Measurements from ENCODE around the gene PNCK. TPM values are rescaled to one million over a fixed set of nuclear protein-coding genes. Genes with fewer than 3 reads are reported as not detected.

Gene PNCK
- total and polyA plus RNA-seq, 2 of the 13 experiments (the other 11 are each of a cell fraction or from before 2014, with no cell fraction given): 33.1 TPM; not detected in 1

- Histone ChIP-seq H3K79me2 (ENCODE audit: insufficient read depth, low read length) (peaks cover 52% of the 10 kb centered on the region), H3K4me1 (ENCODE audit: insufficient read depth, low read length) (peaks cover 51% of the 10 kb centered on the region), H3K27ac (ENCODE audit: extremely low read length, insufficient read depth, low read length) (peak overlapping the region; percentile 81), H4K20me1 (ENCODE audit: insufficient read depth, low read length) (peaks cover 8% of the 10 kb centered on the region; the same call in 1 of the 2 replicates), H3K4me2 (ENCODE audit: low read depth, low read length) (peak overlapping the region; percentile 84), H3K36me3 (replicated peaks in 1 of 2; ENCODE audit: control insufficient read depth in 1 of 2, insufficient read depth in 2 of 2, low read length in 2 of 2) (no peaks in the 10 kb centered on the region; a peak in 1 of 5 replicates), H3K27me3 (ENCODE audit: control insufficient read depth in 1 of 2, insufficient read depth in 2 of 2, low read length in 2 of 2) (no peaks in the 10 kb centered on the region; a peak in 1 of 5 replicates), H2AFZ (ENCODE audit: low read length) (no peak overlapping the region), H3K4me3 (replicated peaks in 1 of 3; ENCODE audit: insufficient read depth in 1 of 3, low read depth in 2 of 3, low read length in 3 of 3) (peak overlapping the region; percentile 39 to 73 (median 61)), H3K9ac (ENCODE audit: insufficient read depth, low read depth, low read length) (peak overlapping the region; percentile 65), H3K9me3 (ENCODE audit: low read length) (no peaks in the 10 kb centered on the region)
- intact Hi-C loops (cut with micrococcal nuclease; ENCODE audit: unreplicated experiment) (loop anchor here (2.0 kb wide), 1 partner anchor 22 kb away; no protein-coding TSS in a partner anchor), in situ Hi-C loops (cut with HindIII; ENCODE audit: extremely low pct_ligation_motif_present, low pct_unique_long_range_greater_than_20kb) (loop anchor here (5.0 kb wide), 1 partner anchor 32 kb away; no protein-coding TSS in a partner anchor)
- WGBS (ENCODE audit: low lambda C conversion rate): 0% methylated on average over 6 of the region's 46 CpGs
- ChIA-PET CTCF (ENCODE audit: low intra/inter-chr PET ratio, low total read pairs) (interaction anchor here (3.0 kb wide), 1 partner anchor 34 kb away, joined by 10 read pairs; no protein-coding TSS in a partner anchor), POLR2A (interaction anchor here (2.2 to 15.1 kb wide), 5 partner anchors 8 to 83 kb away, joined by 6 to 596 read pairs (median 70); no protein-coding TSS in a partner anchor)
- ATAC-seq: peak; percentile 20
- no peak for FAIRE-seq
- no peak for DNase-seq (ENCODE audit: low spot score)
- no TSS peak for BruUV-seq (replicated peaks)
- no peak for TF ChIP-seq POLR2A (IDR thresholded peaks at IDR 0.05; ENCODE audit: insufficient read depth in 1 of 2, low read depth in 2 of 2, low read length in 2 of 2)
- TF ChIP-seq MED13 (CRISPR knock-in tag; IDR thresholded peaks at IDR 0.05): 0 out of 2 replicates have a peak, but pooled peaks have one; percentile 18
- peak; percentile 80 for TF ChIP-seq ZNF687 (CRISPR knock-in tag; IDR thresholded peaks at IDR 0.05)
- peak in 1 of 2 experiments; percentile 6; a peak in 1 of 4 replicates for TF ChIP-seq REST (IDR thresholded peaks at IDR 0.05; ENCODE audit: borderline replicate concordance in 1 of 2, low read depth in 1 of 2, low read length in 2 of 2)
- no peak for TF ChIP-seq SMAD9 (CRISPR knock-in tag; IDR thresholded peaks at IDR 0.05)
- no peak for TF ChIP-seq DNMT3B (CRISPR knock-in tag; conservative IDR thresholded peaks at IDR 0.05)
- no peak for TF ChIP-seq ZNF569 (CRISPR knock-in tag; IDR thresholded peaks at IDR 0.05; ENCODE audit: borderline replicate concordance)
- TF ChIP-seq KAT7 (CRISPR knock-in tag; IDR thresholded peaks at IDR 0.05; ENCODE audit: borderline replicate concordance): peak; percentile 38; the same call in 1 of the 2 replicates
- no peak for TF ChIP-seq ZNF331 (CRISPR knock-in tag; IDR thresholded peaks at IDR 0.05)
- peak; percentile 94 for TF ChIP-seq AKAP8 (CRISPR knock-in tag; IDR thresholded peaks at IDR 0.05)
- 0 out of 2 replicates have a peak, but pooled peaks have one; percentile 35 for TF ChIP-seq ZNF740 (CRISPR knock-in tag; IDR thresholded peaks at IDR 0.05)
- TF ChIP-seq SIN3A (IDR thresholded peaks at IDR 0.05; ENCODE audit: borderline replicate concordance, low read depth, low read length): no peak
- peak; percentile 59 for TF ChIP-seq CTCF (CRISPR knock-in tag; IDR thresholded peaks at IDR 0.05)
Observed at GRCh38 chrX:153644356-153645125, 29.1 kb downstream of the PNCK start.

Measured in HepG2 (cell line).